Esophagus muscularis mucosa (tissue), 4 donors: Measurements from ENCODE around the gene FCHO2. TPM values are rescaled to one million over a fixed set of nuclear protein-coding genes. Genes with fewer than 3 reads are reported as not detected.

Source experiments
- DNase-seq: peaks from one replicate; pipeline ENCODE4 v3.0.0-alpha.2; 2017; ENCODE audit errors: extremely low spot score
- H3K27ac ChIP-seq, 4 donors: fragments of 200-600 bp; sonication (generic); replicated peaks in 1 of 4; 1 replicate in 3 of 4; 2 replicates in 1 of 4; pipeline ENCODE4 v1.5.1; 2016 to 2019; ENCODE audit warnings: mild to moderate bottlenecking in 1 of 4
- H3K27me3 ChIP-seq, 4 donors: fragments of 200-600 bp; sonication (generic); one replicate each; pipeline versions ENCODE4 v1.5.1 to v1.6.0; 2016 to 2019
- H3K36me3 ChIP-seq, 4 donors: fragments of 200-600 bp; sonication (generic); one replicate each; pipeline ENCODE4 v1.5.1; 2016 to 2019
- H3K4me1 ChIP-seq, 4 donors: fragments of 200-600 bp; sonication (generic); one replicate each; pipeline ENCODE4 v1.5.1; 2016 to 2019
- H3K4me3 ChIP-seq, 4 donors: fragments of 200-600 bp; sonication (generic); 1 replicate in 2 of 4; 2 replicates in 2 of 4; pipeline ENCODE4 v1.5.1; 2016 to 2019; ENCODE audit warnings: mild to moderate bottlenecking in 4 of 4, moderate library complexity in 1 of 4
- H3K9me3 ChIP-seq, 4 donors: fragments of 200-600 bp; sonication (generic); 1 replicate in 3 of 4; 2 replicates in 1 of 4; pipeline ENCODE4 v1.5.1; 2016 to 2019
- EP300 ChIP-seq: sonication (generic); formaldehyde crosslinking; IDR thresholded peaks from one replicate; pipeline ENCODE4 v1.6.1; 2017; ENCODE audit warnings: antibody characterized with exemption
- POLR2A ChIP-seq: fragments of 450-650 bp; IDR thresholded peaks from one replicate; pipeline ENCODE4 v1.6.1; 2017; ENCODE audit warnings: antibody characterized with exemption, moderate library complexity, mild to moderate bottlenecking, low read depth
- POLR2AphosphoS5 ChIP-seq, 2 donors: sonication (generic); formaldehyde crosslinking; IDR thresholded peaks; one replicate each; pipeline ENCODE4 v1.6.1; 2017; ENCODE audit warnings: antibody characterized with exemption in 2 of 2
- WGBS: methylation state at CpG from one replicate; pipeline ENCODE4 v1.1.5; 2018; 5-methylcytosine and 5-hydroxymethylcytosine counted together
- intact Hi-C: fragments of 100-400 bp; cut with DNase I; formaldehyde crosslinking; loops from one replicate; pipeline ENCODE4 v1.15.1; 2023
- total RNA-seq, 4 donors: library from RNA; depleted of rRNA; stranded (reverse); fragments of >200 nt; gene quantifications; one replicate each; pipeline versions ENCODE4 v1.1.0 to v1.2.1, GENCODE V29; 2016
- TF ChIP-seq, protein P1 (sequence below), 3 experiments: fragments of 200-600 bp in 2 of 3; fragments of 450-650 bp in 1 of 3; sonication (generic) in 2 of 3; IDR thresholded peaks; one replicate each; pipeline ENCODE4 v1.5.1; 2017 to 2019; ENCODE audit warnings: antibody characterized with exemption in 3 of 3, mild to moderate bottlenecking in 2 of 3, moderate library complexity in 1 of 3

FCHO2 gene
- total RNA-seq, 4 donors from 2014 or later: 19.7 to 26.6 (median 23.1) TPM

GRCh38 chr5:73094415-73094814 is 138.6 kb downstream of the FCHO2 start:
- intact Hi-C loops: no loop called here
- H3K27me3 ChIP-seq: no peaks in the 10 kb centered on the region
- no peaks in the 10 kb centered on the region for H3K4me1 ChIP-seq
- peaks cover 0 to 19% (median 4%) of the 10 kb centered on the region in 4 donors for H3K36me3 ChIP-seq
- 91% methylated on average over 1 of the region's 1 CpG for WGBS
- DNase-seq: no peak
- no peak overlapping the region for H3K4me3 ChIP-seq
- peaks cover 0 to 17% (median 14%) of the 10 kb centered on the region in 4 donors for H3K9me3 ChIP-seq
- TF ChIP-seq POLR2AphosphoS5 (IDR thresholded peaks at IDR 0.05) (no peak), POLR2A (no peak), EP300 (no peak)
- TF ChIP-seq, protein P1, sequence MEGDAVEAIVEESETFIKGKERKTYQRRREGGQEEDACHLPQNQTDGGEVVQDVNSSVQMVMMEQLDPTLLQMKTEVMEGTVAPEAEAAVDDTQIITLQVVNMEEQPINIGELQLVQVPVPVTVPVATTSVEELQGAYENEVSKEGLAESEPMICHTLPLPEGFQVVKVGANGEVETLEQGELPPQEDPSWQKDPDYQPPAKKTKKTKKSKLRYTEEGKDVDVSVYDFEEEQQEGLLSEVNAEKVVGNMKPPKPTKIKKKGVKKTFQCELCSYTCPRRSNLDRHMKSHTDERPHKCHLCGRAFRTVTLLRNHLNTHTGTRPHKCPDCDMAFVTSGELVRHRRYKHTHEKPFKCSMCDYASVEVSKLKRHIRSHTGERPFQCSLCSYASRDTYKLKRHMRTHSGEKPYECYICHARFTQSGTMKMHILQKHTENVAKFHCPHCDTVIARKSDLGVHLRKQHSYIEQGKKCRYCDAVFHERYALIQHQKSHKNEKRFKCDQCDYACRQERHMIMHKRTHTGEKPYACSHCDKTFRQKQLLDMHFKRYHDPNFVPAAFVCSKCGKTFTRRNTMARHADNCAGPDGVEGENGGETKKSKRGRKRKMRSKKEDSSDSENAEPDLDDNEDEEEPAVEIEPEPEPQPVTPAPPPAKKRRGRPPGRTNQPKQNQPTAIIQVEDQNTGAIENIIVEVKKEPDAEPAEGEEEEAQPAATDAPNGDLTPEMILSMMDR (IDR thresholded peaks at IDR 0.05): no peak
- H3K27ac ChIP-seq: no peak overlapping the region

GRCh38 chr5:73095564-73096238 is 139.9 kb downstream of the FCHO2 start:
- WGBS: 96% methylated on average over 6 of the region's 6 CpGs
- DNase-seq: no peak
- Histone ChIP-seq H3K36me3 (peaks cover 0 to 19% (median 4%) of the 10 kb centered on the region in 4 donors), H3K4me3 (no peak overlapping the region), H3K4me1 (no peaks in the 10 kb centered on the region), H3K27ac (no peak overlapping the region), H3K27me3 (no peaks in the 10 kb centered on the region), H3K9me3 (peaks cover 0 to 17% (median 14%) of the 10 kb centered on the region in 4 donors)
- TF ChIP-seq POLR2AphosphoS5 (IDR thresholded peaks at IDR 0.05) (no peak), EP300 (no peak), POLR2A (no peak)
- TF ChIP-seq, protein P1 (IDR thresholded peaks at IDR 0.05): no peak
- intact Hi-C loops: no loop called here

DNA sequence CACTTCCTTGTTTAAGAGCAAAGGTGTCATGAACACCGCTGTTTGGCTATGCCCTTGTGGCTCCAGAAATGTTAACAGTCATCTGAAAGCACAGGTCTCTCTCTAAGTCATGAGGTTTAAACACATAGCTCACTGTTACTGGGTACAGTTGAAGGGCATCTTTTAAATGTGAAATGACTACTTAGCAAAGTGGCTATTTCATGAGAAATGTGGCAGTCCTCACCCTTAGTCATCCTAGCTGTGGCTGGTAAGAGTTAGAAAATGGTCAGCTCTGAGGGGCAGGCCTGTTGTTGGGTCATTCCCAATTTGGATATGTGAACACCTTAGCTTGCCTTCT is 140.4 kb downstream of the FCHO2 start:
- Histone ChIP-seq H3K4me1 (no peaks in the 10 kb centered on the region), H3K4me3 (no peak overlapping the region), H3K9me3 (peaks cover 0 to 17% (median 14%) of the 10 kb centered on the region in 4 donors), H3K36me3 (peaks cover 0 to 14% (median 4%) of the 10 kb centered on the region in 4 donors), H3K27ac (no peak overlapping the region), H3K27me3 (no peaks in the 10 kb centered on the region)
- TF ChIP-seq POLR2A (no peak), EP300 (no peak), POLR2AphosphoS5 (IDR thresholded peaks at IDR 0.05) (no peak)
- TF ChIP-seq, protein P1 (IDR thresholded peaks at IDR 0.05): no peak
- intact Hi-C loops: no loop called here
- 84% methylated on average over 1 of the region's 1 CpG for WGBS
- DNase-seq: no peak

- Histone ChIP-seq H3K27ac (no peak overlapping the region), H3K9me3 (peaks cover 0 to 17% (median 14%) of the 10 kb centered on the region in 4 donors), H3K4me3 (no peak overlapping the region), H3K36me3 (no peaks in the 10 kb centered on the region), H3K27me3 (no peaks in the 10 kb centered on the region), H3K4me1 (no peaks in the 10 kb centered on the region)
- intact Hi-C loops: no loop called here
- 93% methylated on average over 2 of the region's 2 CpGs for WGBS
- no peak for DNase-seq
- TF ChIP-seq, protein P1 (IDR thresholded peaks at IDR 0.05): no peak
- no peak for TF ChIP-seq EP300
- TF ChIP-seq POLR2A: no peak
- TF ChIP-seq POLR2AphosphoS5 (IDR thresholded peaks at IDR 0.05): no peak
Observed at GRCh38 chr5:73097740-73098139, 141.9 kb downstream of the FCHO2 start.

- Histone ChIP-seq H3K27me3 (no peaks in the 10 kb centered on the region), H3K9me3 (peaks cover 0 to 17% (median 14%) of the 10 kb centered on the region in 4 donors), H3K36me3 (no peaks in the 10 kb centered on the region), H3K4me1 (no peaks in the 10 kb centered on the region), H3K27ac (no peak overlapping the region), H3K4me3 (no peak overlapping the region)
- intact Hi-C loops: no loop called here
- 89% methylated on average over 4 of the region's 4 CpGs for WGBS
- TF ChIP-seq EP300: no peak
- no peak for TF ChIP-seq POLR2AphosphoS5 (IDR thresholded peaks at IDR 0.05)
- TF ChIP-seq POLR2A: no peak
- TF ChIP-seq, protein P1 (IDR thresholded peaks at IDR 0.05): no peak
- DNase-seq: no peak
Observed at GRCh38 chr5:73100109-73100508, 144.3 kb downstream of the FCHO2 start.
